SU-DHL-6 (cell line): ENCODE measurements around the gene HNRNPM.

Experiments used
- CTCF ChIP-seq: fragments of 200-600 bp; sonication (generic); IDR thresholded peaks from one replicate; pipeline ENCODE4 v1.5.1; 2017; ENCODE audit warnings: antibody characterized with exemption, mild to moderate bottlenecking, low read length, moderate library complexity; ENCODE audit not compliant: insufficient read depth, poor library complexity, severe bottlenecking
- EZH2phosphoT487 ChIP-seq: fragments of 200-600 bp; sonication (generic), shearing (Covaris generic); conservative IDR thresholded peaks from 2 replicates; pipeline ENCODE4 v1.6.1; 2018; ENCODE audit warnings: mild to moderate bottlenecking, antibody characterized with exemption, low read length, moderate library complexity, mixed read lengths

- TF ChIP-seq CTCF (no peak), EZH2phosphoT487 (no peak)
Observed at GRCh38 chr19:8458380-8458779, 13.6 kb downstream of the HNRNPM start.
